ENCODE measurements around the gene TIAM2.

The TIAM2 gene

DNA sequence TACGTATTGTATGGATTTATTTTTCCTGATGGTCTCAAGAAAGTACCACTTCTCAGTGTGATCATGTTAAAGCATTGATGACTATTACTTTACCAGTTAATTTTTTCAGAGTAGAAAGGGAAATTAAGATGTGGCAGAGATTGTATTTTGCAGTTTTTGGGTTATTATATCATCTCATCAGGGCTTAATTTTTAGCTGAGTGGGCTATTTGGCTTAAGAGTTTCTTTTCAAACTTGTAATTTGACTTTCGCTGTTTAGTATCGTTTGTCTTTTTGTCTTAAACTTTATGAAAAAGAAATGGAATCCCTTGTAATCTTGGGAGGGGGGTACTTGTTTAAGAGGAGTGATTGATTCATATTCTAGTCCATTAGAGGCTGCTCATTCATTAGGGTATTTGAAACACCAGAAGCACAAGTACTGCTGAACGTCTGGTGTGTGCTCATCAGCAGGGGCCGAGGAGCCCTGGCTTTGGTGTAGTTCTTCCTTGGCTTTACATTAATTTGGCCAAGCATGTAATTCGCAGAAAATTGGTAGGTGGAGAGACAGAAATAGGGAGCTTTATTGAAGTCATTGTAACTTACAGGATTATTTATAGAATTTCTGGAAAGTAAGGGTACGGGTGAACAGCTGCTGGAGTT, 112.4 kb downstream of the TIAM2 start:
- CTCF ChIA-PET: interaction anchor here (1.1 to 1.5 kb wide), 2 partner anchors 9 to 14 kb away, joined by 4 to 6 read pairs; no protein-coding TSS in a partner anchor
- no peak for DNase-seq (ENCODE audit: extremely low spot score)
- POLR2A ChIA-PET: no interaction called here
- TF ChIP-seq, protein P1, sequence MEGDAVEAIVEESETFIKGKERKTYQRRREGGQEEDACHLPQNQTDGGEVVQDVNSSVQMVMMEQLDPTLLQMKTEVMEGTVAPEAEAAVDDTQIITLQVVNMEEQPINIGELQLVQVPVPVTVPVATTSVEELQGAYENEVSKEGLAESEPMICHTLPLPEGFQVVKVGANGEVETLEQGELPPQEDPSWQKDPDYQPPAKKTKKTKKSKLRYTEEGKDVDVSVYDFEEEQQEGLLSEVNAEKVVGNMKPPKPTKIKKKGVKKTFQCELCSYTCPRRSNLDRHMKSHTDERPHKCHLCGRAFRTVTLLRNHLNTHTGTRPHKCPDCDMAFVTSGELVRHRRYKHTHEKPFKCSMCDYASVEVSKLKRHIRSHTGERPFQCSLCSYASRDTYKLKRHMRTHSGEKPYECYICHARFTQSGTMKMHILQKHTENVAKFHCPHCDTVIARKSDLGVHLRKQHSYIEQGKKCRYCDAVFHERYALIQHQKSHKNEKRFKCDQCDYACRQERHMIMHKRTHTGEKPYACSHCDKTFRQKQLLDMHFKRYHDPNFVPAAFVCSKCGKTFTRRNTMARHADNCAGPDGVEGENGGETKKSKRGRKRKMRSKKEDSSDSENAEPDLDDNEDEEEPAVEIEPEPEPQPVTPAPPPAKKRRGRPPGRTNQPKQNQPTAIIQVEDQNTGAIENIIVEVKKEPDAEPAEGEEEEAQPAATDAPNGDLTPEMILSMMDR (IDR thresholded peaks at IDR 0.05; ENCODE audit: control extremely low read depth, extremely low read depth, low read depth, missing control alignments): no peak

DNA sequence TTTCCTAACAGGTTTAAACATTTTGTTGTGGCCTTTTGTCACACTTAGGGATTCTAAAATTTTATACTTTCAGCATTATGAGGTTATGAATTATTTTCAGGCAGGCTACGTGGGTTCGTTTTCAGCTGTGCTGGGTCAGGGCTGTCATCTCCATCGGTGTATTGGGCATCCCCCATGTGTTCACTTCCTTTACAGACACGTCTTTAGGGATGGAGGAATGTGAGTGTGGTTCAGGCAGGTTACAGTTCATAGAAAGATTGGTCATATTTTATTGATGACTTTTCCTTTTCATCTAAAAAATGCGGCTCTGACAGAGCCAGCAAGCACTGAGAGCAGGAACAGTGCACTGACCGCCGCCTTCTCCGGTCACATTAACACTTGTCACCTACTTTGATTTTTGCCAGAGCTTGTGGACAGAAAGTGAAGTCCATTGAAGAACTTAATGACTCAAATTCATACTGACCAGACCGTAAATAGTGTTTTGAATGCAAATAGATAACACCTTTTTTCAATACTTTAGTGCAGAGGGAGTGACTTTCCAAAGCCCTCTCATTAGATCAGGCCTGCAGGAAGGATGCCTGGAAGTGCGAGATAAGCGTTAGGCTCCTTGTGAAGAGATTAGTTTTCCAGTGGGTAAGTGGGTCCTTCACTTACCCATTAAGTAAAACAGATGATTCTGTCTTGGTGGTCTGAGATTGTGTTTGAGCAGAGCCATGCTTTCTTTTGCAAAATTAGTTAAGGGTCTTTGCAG, 113.1 kb downstream of the TIAM2 start:
- POLR2A ChIA-PET: no interaction called here
- TF ChIP-seq, protein P1 (IDR thresholded peaks at IDR 0.05; ENCODE audit: control extremely low read depth, extremely low read depth, low read depth, missing control alignments): no peak
- CTCF ChIA-PET: interaction anchor here (1.1 to 1.5 kb wide), 2 partner anchors 9 to 13 kb away, joined by 4 to 6 read pairs; no protein-coding TSS in a partner anchor
- no peak for DNase-seq (ENCODE audit: extremely low spot score)

DNA sequence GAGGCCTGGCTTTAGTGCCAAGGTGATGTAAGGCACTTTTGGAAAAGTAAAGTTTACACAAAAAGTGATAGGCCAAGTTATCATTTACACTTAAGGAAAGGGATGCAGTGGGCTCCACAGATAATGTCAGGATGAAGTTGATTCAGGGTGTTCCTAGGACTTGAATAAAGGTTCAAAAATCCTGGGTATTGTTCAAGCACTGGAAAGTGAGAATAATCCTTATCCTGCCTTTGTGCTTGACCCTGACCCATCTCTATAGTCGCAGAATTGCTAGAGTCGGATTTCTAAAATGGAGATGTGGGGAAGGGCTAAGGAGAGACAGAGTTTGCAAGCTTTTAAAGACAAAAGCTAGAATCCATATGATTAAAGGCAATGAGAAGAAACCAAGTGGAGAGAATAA, 115.6 kb downstream of the TIAM2 start:
- no peak for DNase-seq (ENCODE audit: extremely low spot score)
- CTCF ChIA-PET: interaction anchor here (1.1 kb wide), 1 partner anchor 435 kb away, joined by 3 read pairs; no protein-coding TSS in a partner anchor
- TF ChIP-seq, protein P1 (IDR thresholded peaks at IDR 0.05; ENCODE audit: control extremely low read depth, extremely low read depth, low read depth, missing control alignments): no peak
- POLR2A ChIA-PET: no interaction called here

DNA sequence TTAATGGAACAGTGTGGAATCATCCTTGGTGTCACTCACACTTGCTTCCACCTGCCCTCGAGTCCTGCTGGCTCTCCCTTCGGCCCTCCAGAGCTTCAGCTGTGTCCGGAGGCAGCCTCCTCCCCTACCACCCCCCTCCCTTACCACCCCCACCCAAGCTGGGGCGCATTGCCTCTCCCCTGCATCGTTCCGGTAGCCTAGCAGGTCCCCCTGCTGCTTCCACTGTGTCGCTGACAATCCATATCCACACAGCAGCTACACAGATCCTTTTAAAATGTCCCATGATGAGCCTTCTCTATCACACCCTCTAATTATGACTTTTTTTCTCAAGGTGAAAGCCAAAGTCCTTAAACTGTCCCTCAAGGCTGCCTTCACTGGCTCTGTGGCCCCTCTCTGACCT, 117.6 kb downstream of the TIAM2 start:
- DNase-seq (ENCODE audit: extremely low spot score): no peak
- TF ChIP-seq, protein P1 (IDR thresholded peaks at IDR 0.05; ENCODE audit: control extremely low read depth, extremely low read depth, low read depth, missing control alignments): no peak
- ChIA-PET POLR2A (no interaction called here), CTCF (no interaction called here)

DNA sequence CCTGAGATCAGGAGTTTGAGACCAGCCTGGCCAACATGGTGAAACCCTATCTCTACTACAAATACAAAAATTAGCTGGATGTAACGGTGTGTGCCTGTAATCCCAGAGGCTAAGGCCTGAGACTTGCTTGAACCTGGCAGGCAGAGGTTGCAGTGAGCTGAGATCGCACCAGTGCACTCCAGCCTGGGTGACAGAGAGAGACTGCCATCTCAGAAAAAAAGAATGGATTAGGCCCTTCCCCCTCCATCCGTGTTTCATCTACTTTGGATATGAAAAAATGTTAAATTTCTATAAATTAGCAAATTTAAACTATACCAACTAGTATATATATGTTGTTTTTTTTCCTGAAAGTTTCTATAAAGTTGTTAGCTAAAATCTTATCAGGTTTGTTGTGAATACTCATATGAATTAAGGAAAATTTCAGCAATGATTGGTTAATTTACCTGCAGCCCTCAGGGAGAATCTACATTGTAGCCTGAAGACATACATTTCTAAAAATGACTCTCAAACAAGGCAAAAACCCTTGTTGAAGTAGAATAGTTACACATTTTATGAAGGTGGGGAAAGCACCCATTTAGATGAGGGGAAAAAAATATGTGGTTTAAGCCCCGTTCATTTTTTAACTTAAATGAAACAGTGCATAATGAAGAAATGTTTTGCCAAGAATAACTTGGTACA, 120.9 kb downstream of the TIAM2 start:
- peak; percentile 36 for DNase-seq (ENCODE audit: extremely low spot score)
- CTCF ChIA-PET: interaction anchor here (1.2 to 1.9 kb wide), 2 partner anchors 8 to 188 kb away, joined by 3 to 4 read pairs; no protein-coding TSS in a partner anchor
- TF ChIP-seq, protein P1 (IDR thresholded peaks at IDR 0.05; ENCODE audit: control extremely low read depth, extremely low read depth, low read depth, missing control alignments): no peak
- POLR2A ChIA-PET: no interaction called here

DNA sequence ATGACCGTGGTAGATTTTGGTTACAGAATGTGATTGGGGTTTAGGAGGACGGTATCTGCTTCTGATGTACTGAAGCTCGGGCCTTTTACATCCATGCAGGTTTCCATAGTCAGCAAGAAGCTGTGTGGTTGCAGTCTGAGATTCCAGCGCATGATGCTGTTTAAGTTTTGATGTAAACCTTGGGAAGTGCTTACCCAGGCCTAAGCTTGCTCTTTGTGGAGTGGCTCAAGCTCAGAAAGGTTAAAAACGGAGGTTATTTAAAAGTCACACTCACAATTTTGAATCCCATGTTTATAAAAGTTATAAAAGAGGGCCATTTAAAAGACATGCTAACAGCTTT, 121.4 kb downstream of the TIAM2 start:
- CTCF ChIA-PET: interaction anchor here (1.2 to 1.9 kb wide), 2 partner anchors 9 to 189 kb away, joined by 3 to 4 read pairs; no protein-coding TSS in a partner anchor

More for the DNA sequence above, 121.4 kb downstream of the TIAM2 start:
- no peak for DNase-seq (ENCODE audit: extremely low spot score)
- POLR2A ChIA-PET: no interaction called here
- TF ChIP-seq, protein P1 (IDR thresholded peaks at IDR 0.05; ENCODE audit: control extremely low read depth, extremely low read depth, low read depth, missing control alignments): no peak
